Transverse colon (tissue), 4 donors: ENCODE data around the gene FLOT2. TPM values are rescaled to one million over a fixed set of nuclear protein-coding genes. Genes with fewer than 3 reads are reported as not detected.

ENCODE experiments used
- DNase-seq: peaks from one replicate; pipeline ENCODE4 v3.0.0-alpha.2; 2019
- H3K27ac ChIP-seq, 4 donors: fragments of 200-600 bp; sonication (generic); 2 replicates each; pipeline ENCODE4 v1.5.1; 2016 to 2018; ENCODE audit warnings: inconsistent platforms in 4 of 4
- H3K27me3 ChIP-seq: fragments of 200-600 bp; sonication (generic); 2 replicates; pipeline ENCODE4 v1.5.1; 2017; ENCODE audit warnings: inconsistent platforms
- H3K36me3 ChIP-seq, 4 donors: fragments of 200-600 bp; sonication (generic); 2 replicates each; pipeline ENCODE4 v1.5.1; 2017 to 2019; ENCODE audit warnings: inconsistent platforms in 4 of 4
- H3K4me1 ChIP-seq, 4 donors: fragments of 200-600 bp; sonication (generic); 2 replicates each; pipeline ENCODE4 v1.5.1; 2017 to 2020; ENCODE audit warnings: inconsistent platforms in 4 of 4
- H3K4me3 ChIP-seq, 4 donors: fragments of 200-600 bp; sonication (generic); 1 replicate in 1 of 4; 2 replicates in 3 of 4; pipeline versions ENCODE4 v1.5.1 to v1.6.1; 2017 to 2019; ENCODE audit warnings: inconsistent platforms in 4 of 4
- H3K9me3 ChIP-seq, 2 donors: fragments of 200-600 bp; sonication (generic); 2 replicates each; pipeline ENCODE4 v1.5.1; 2017 to 2019; ENCODE audit warnings: inconsistent platforms in 2 of 2
- EP300 ChIP-seq: sonication (generic); formaldehyde crosslinking; IDR thresholded peaks from one replicate; pipeline ENCODE4 v1.6.1; 2017; ENCODE audit warnings: antibody characterized with exemption, low read depth
- POLR2A ChIP-seq: fragments of 450-650 bp; IDR thresholded peaks from one replicate; pipeline ENCODE4 v1.6.1; 2016; ENCODE audit warnings: antibody characterized with exemption, mild to moderate bottlenecking, moderate library complexity
- POLR2AphosphoS5 ChIP-seq, 3 donors: sonication (generic); formaldehyde crosslinking; IDR thresholded peaks; one replicate each; pipeline ENCODE4 v1.6.1; 2016; ENCODE audit warnings: antibody characterized with exemption in 3 of 3
- WGBS, 2 donors: methylation state at CpG; one replicate each; pipeline ENCODE4 v1.1.5; 2018; ENCODE audit warnings: low coverage in 1 of 2; 5-methylcytosine and 5-hydroxymethylcytosine counted together
- in situ Hi-C, 4 donors: fragments of 200-750 bp; cut with MboI; loops; one replicate each; pipeline versions ENCODE4 v1.15.0 to v1.15.1; 2017; ENCODE audit warnings: low sequenced_read_pairs in 3 of 4, low pct_ligation_motif_present in 1 of 4, low pct_unique_long_range_greater_than_20kb in 1 of 4
- intact Hi-C: fragments of 100-400 bp; cut with DNase I; formaldehyde crosslinking; loops from one replicate; pipeline ENCODE4 v1.15.1; 2023; ENCODE audit warnings: low total_unique reads
- total RNA-seq, 4 donors: library from RNA; depleted of rRNA; stranded (reverse); fragments of >200 nt; gene quantifications; one replicate each; pipeline ENCODE4 v1.1.0, GENCODE V29; 2016
- TF ChIP-seq, protein P1 (sequence below), 5 experiments: fragments of 200-600 bp in 3 of 5; fragments of 450-650 bp in 2 of 5; sonication (generic) in 3 of 5; IDR thresholded peaks; 1 replicate in 2 of 5; 2 replicates in 3 of 5; pipeline ENCODE4 v1.5.1; 2016 to 2017; ENCODE audit warnings: antibody characterized with exemption in 5 of 5, inconsistent platforms in 3 of 5, mild to moderate bottlenecking in 2 of 5, moderate library complexity in 1 of 5

Gene FLOT2
- total RNA-seq, 4 donors from 2014 or later, result 35.8 to 95.8 (median 46.5) TPM

DNA sequence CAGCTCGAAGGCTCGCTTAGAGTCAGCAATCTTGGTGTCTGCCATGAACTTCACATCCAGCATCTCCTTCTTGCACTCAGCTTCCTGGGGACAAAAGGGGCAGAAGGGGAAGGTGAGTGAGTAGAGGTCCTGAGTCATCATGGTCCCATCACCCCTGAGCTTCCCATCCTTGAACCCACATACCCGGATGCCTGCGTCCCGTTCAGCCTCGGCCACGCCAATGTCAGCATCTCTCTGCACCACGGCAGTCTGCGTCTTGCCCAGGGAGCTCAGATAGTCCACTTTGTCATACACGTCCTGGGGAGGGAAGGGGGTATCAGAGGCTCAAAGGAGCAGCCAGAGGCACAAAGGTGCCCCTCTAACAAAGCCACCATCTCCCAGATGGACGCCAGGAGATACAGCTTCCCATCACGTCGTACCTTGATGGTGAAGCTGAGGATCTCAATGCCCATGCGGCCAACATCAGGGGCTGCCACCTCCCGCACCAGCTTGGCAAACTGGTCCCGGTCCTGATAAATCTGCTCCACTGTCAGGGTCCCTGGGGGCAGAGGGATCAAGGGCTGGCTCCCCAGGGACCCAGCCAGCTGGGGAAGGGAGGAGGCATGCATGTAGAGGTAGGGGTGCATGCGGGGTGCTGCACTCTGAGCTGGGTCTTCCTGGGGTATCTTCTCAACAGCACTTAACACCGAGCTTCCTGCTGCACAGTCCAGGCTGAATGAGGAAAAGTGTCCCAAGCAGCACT is 15.2 kb downstream of the FLOT2 start:
- peaks cover 0 to 47% (median 9%) of the 10 kb centered on the region in 4 donors for H3K36me3 ChIP-seq
- in situ Hi-C loops, result loop anchor here in 1 of 4 donors (25.0 kb wide), 1 partner anchor 120 kb away; no protein-coding TSS in a partner anchor

DNA sequence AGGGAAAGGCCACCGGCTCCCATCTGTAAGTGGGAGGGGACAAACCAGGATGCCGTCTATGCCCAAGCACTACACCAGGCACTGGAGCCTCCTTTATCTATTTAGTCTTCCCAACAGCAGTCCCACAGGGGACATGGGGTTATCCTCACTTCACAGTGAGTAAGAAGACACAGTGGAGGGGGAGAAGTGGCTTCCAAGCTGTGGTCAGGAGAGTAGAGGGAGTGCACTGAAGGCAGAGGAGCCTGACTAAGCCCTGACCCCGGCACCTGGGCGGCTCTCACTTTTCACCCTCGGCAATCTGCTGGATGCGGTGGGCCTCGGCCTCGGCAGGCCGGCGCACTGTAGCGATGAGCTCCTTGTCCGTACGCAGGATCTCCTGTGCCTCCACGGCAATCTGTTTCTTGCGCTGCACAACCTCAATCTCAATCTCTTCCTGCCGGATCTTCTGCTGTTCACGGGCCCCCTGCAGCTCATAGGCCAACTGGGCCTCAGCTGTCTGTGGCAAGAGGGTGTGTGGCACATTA is 15.9 kb downstream of the FLOT2 start:
- TF ChIP-seq POLR2A (no peak), POLR2AphosphoS5 (IDR thresholded peaks at IDR 0.05) (no peak), EP300 (no peak)
- TF ChIP-seq, protein P1, sequence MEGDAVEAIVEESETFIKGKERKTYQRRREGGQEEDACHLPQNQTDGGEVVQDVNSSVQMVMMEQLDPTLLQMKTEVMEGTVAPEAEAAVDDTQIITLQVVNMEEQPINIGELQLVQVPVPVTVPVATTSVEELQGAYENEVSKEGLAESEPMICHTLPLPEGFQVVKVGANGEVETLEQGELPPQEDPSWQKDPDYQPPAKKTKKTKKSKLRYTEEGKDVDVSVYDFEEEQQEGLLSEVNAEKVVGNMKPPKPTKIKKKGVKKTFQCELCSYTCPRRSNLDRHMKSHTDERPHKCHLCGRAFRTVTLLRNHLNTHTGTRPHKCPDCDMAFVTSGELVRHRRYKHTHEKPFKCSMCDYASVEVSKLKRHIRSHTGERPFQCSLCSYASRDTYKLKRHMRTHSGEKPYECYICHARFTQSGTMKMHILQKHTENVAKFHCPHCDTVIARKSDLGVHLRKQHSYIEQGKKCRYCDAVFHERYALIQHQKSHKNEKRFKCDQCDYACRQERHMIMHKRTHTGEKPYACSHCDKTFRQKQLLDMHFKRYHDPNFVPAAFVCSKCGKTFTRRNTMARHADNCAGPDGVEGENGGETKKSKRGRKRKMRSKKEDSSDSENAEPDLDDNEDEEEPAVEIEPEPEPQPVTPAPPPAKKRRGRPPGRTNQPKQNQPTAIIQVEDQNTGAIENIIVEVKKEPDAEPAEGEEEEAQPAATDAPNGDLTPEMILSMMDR (IDR thresholded peaks at IDR 0.05), result no peak
- in situ Hi-C loops, result loop anchor here in 1 of 4 donors (25.0 kb wide), 1 partner anchor 119 kb away; no protein-coding TSS in a partner anchor

More for the DNA sequence above, 15.2 kb downstream of the FLOT2 start:
- Histone ChIP-seq H3K9me3 (no peaks in the 10 kb centered on the region), H3K27ac (no peak overlapping the region), H3K4me3 (no peak overlapping the region), H3K27me3 (no peaks in the 10 kb centered on the region), H3K4me1 (no peaks in the 10 kb centered on the region)
- TF ChIP-seq, protein P1 (IDR thresholded peaks at IDR 0.05), result no peak
- TF ChIP-seq EP300, result no peak
- no peak for TF ChIP-seq POLR2AphosphoS5 (IDR thresholded peaks at IDR 0.05)
- TF ChIP-seq POLR2A, result no peak
- WGBS, 2 donors, result 91% methylated on average over 8 to 18 of the region's 18 CpGs
- no peak for DNase-seq
- intact Hi-C loops, result no loop called here

DNA sequence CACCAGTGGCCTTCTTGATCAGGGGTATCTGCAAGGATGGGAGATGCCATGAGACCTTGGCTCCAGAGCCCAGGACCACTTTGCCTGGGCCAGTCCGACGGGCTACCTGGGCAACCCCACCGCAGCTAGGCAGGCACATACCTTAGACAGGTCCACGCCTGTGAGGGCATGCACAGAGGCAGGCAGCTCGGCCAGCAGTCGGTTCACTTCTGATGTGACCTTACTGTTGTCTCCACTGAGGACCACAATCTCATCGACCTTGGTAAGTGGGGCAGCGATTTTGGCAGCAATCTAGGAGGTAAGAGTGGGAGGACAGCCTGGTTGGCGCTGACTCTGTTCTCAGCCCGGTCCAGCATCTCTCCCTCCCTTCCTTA is 17.0 kb downstream of the FLOT2 start:
- intact Hi-C loops, result no loop called here
- in situ Hi-C loops, result loop anchor here in 1 of 4 donors (25.0 kb wide), 1 partner anchor 118 kb away; no protein-coding TSS in a partner anchor
- no peak for DNase-seq
- Histone ChIP-seq H3K4me1 (no peaks in the 10 kb centered on the region), H3K27ac (no peak overlapping the region), H3K4me3 (no peak overlapping the region), H3K27me3 (no peaks in the 10 kb centered on the region), H3K9me3 (no peaks in the 10 kb centered on the region), H3K36me3 (peaks cover 0 to 47% (median 9%) of the 10 kb centered on the region in 4 donors)
- TF ChIP-seq, protein P1 (IDR thresholded peaks at IDR 0.05), result no peak
- no peak for TF ChIP-seq POLR2A
- TF ChIP-seq EP300, result no peak
- TF ChIP-seq POLR2AphosphoS5 (IDR thresholded peaks at IDR 0.05), result no peak
- 93% methylated on average over 9 of the region's 10 CpGs; no CpG with 5 or more reads in 1 of the 2 donors for WGBS, 2 donors

More for the DNA sequence above, 15.9 kb downstream of the FLOT2 start:
- H3K4me3 ChIP-seq, result no peak overlapping the region
- H3K4me1 ChIP-seq, result no peaks in the 10 kb centered on the region
- DNase-seq, result no peak
- intact Hi-C loops, result no loop called here
- no peak overlapping the region for H3K27ac ChIP-seq
- WGBS, 2 donors, result 92 to 100% methylated on average over 1 to 17 of the region's 17 CpGs
- H3K9me3 ChIP-seq, result no peaks in the 10 kb centered on the region
- no peaks in the 10 kb centered on the region for H3K27me3 ChIP-seq
- H3K36me3 ChIP-seq, result peaks cover 0 to 47% (median 9%) of the 10 kb centered on the region in 4 donors

DNA sequence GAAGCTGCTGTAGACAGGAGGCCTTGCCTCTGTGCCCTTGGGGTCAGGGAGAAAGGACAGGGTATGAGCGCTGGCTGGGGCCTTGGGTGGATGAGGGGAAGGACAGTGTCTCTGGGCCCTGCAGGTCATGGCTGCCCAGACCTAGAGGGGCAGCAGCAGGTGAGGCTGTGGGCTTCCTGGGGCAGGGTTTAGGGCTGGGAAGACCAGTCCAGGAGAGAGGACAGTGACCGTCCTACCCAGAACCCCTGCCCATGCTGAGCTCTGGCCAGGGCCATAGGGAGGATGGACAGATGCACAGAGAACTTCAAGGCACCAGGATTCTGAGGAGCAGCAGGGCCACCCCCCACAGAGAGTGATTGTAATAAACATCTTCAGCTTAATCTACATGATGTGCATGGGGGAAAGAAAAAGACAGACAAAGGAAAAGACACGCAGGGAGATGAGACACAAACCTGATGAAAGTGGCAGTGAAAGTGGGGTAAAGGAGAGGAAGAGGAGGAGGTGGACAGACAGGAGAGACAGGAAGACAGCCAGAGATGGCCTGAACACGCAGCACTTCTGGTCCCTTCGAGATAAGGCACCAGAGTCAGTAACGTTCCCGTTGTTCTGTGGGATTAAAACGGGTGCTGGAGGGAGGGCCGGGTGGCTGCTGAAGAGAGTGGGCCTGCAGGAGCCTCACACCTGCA is 17.5 kb downstream of the FLOT2 start:
- no peaks in the 10 kb centered on the region for H3K9me3 ChIP-seq
- intact Hi-C loops, result no loop called here
- no peaks in the 10 kb centered on the region for H3K27me3 ChIP-seq
- no peaks in the 10 kb centered on the region for H3K4me1 ChIP-seq
- in situ Hi-C loops, result loop anchor here in 1 of 4 donors (25.0 kb wide), 1 partner anchor 118 kb away; no protein-coding TSS in a partner anchor
- H3K27ac ChIP-seq, result no peak overlapping the region
- no peak for DNase-seq
- no peak overlapping the region for H3K4me3 ChIP-seq
- H3K36me3 ChIP-seq, result peaks cover 0 to 47% (median 9%) of the 10 kb centered on the region in 4 donors
- WGBS, 2 donors, result 74 to 80% methylated on average over 3 to 9 of the region's 9 CpGs
- no peak for TF ChIP-seq POLR2AphosphoS5 (IDR thresholded peaks at IDR 0.05)
- TF ChIP-seq, protein P1 (IDR thresholded peaks at IDR 0.05), result no peak
- no peak for TF ChIP-seq EP300
- TF ChIP-seq POLR2A, result no peak
